NCI-H2196 (cell line): ENCODE measurements around the gene TUBB6.

ENCODE experiments used
- DNase-seq: peaks from one replicate; lab custom pipeline; 2025; ENCODE audit not compliant: unreplicated experiment; lab: John Stamatoyannopoulos, UW

TUBB6 gene

GRCh38 chr18:12335503-12335902, 27.5 kb downstream of the TUBB6 start:
- DNase-seq = no peak

- no peak for DNase-seq
Measured at GRCh38 chr18:12336171-12336613, 28.2 kb downstream of the TUBB6 start.

GRCh38 chr18:12336887-12337286, 28.8 kb downstream of the TUBB6 start:
- DNase-seq = peak; percentile 29

GRCh38 chr18:12338382-12338781, 30.3 kb downstream of the TUBB6 start:
- no peak for DNase-seq

GRCh38 chr18:12340945-12341660, 33.1 kb downstream of the TUBB6 start:
- DNase-seq = no peak

GRCh38 chr18:12342661-12343060, 34.6 kb downstream of the TUBB6 start:
- no peak for DNase-seq

GRCh38 chr18:12345491-12346239, 37.6 kb downstream of the TUBB6 start:
- DNase-seq = no peak

GRCh38 chr18:12346240-12346565, 38.2 kb downstream of the TUBB6 start:
- no peak for DNase-seq

GRCh38 chr18:12347895-12348294, 39.9 kb downstream of the TUBB6 start:
- DNase-seq = no peak

GRCh38 chr18:12352188-12352587, 44.1 kb downstream of the TUBB6 start:
- no peak for DNase-seq

- DNase-seq = no peak
Measured at GRCh38 chr18:12359515-12359927, 51.5 kb downstream of the TUBB6 start.

GRCh38 chr18:12361770-12362378, 53.8 kb downstream of the TUBB6 start:
- no peak for DNase-seq

GRCh38 chr18:12362473-12363174, 54.6 kb downstream of the TUBB6 start:
- DNase-seq = no peak

- DNase-seq = no peak
Measured at GRCh38 chr18:12366379-12366778, 58.3 kb downstream of the TUBB6 start.

GRCh38 chr18:12366784-12367183, 58.7 kb downstream of the TUBB6 start:
- DNase-seq = no peak

- no peak for DNase-seq
Measured at GRCh38 chr18:12369211-12369610, 61.2 kb downstream of the TUBB6 start.

GRCh38 chr18:12371590-12371989, 63.5 kb downstream of the TUBB6 start:
- no peak for DNase-seq

- no peak for DNase-seq
Measured at GRCh38 chr18:12372406-12372805, 64.4 kb downstream of the TUBB6 start.

GRCh38 chr18:12373116-12373770, 65.2 kb downstream of the TUBB6 start:
- DNase-seq = no peak

GRCh38 chr18:12373771-12374116, 65.7 kb downstream of the TUBB6 start:
- no peak for DNase-seq

- DNase-seq = no peak
Measured at GRCh38 chr18:12374401-12374800, 66.4 kb downstream of the TUBB6 start.
